Endothelial cell of umbilical vein (primary cell): Measurements from ENCODE around the gene MAP3K19. TPM values are rescaled to one million over a fixed set of nuclear protein-coding genes. Genes with fewer than 3 reads are reported as not detected.

Experiments used
- BruUV-seq: library from RNA; stranded (reverse); fragments of 400-500 nt; replicated peaks from 2 replicates; lab custom pipeline; 2021; lab: Mats Ljungman, UMichigan
- CTCF ChIA-PET: fragments of 300-600, 350-600 bp; sonication (Branson Sonifier 250); formaldehyde crosslinking; loops from one replicate; lab custom pipeline; 2021; ENCODE audit warnings: antibody characterized with exemption, inconsistent platforms; lab: Charles Lee
- POLR2A ChIA-PET: fragments of 300-600, 350-600 bp; sonication (Branson Sonifier 250); formaldehyde crosslinking; loops from one replicate; lab custom pipeline; 2021; ENCODE audit warnings: antibody characterized with exemption, inconsistent platforms; lab: Charles Lee
- DNase-seq: peaks from one replicate; pipeline ENCODE4 v3.0.0-alpha.2; 2011; ENCODE audit warnings: low read depth, low spot score
- FAIRE-seq: peaks from 2 replicates; lab custom pipeline; 2011; peaks lifted over from hg19 to GRCh38; lab: Jason Lieb, UNC
- H2AFZ ChIP-seq: 2 replicates; pipeline ENCODE4 v1.6.0; 2012; ENCODE audit warnings: low read depth, low read length, control low read depth, inconsistent platforms
- H3K27ac ChIP-seq: 2 replicates; pipeline ENCODE4 v1.5.1; 2011; ENCODE audit warnings: low read depth, mild to moderate bottlenecking, control low read depth, low read length, moderate library complexity; ENCODE audit not compliant: insufficient read depth
- H3K27me3 ChIP-seq, 2 experiments: 2 replicates each; pipeline versions ENCODE4 v1.6.0 to v1.6.1; 2011; ENCODE audit warnings: low read length in 2 of 2, mixed read lengths in 1 of 2; ENCODE audit not compliant: control insufficient read depth in 2 of 2, insufficient read depth in 2 of 2
- H3K36me3 ChIP-seq, 2 experiments: 2 replicates in 1 of 2; 3 replicates in 1 of 2; pipeline ENCODE4 v1.5.1; 2011; ENCODE audit warnings: low read length in 2 of 2, mild to moderate bottlenecking in 1 of 2, moderate library complexity in 1 of 2; ENCODE audit not compliant: control insufficient read depth in 2 of 2, insufficient read depth in 2 of 2; ENCODE audit errors: extremely low read depth in 1 of 2
- H3K4me1 ChIP-seq: 3 replicates; pipeline ENCODE4 v1.5.1; 2011; ENCODE audit warnings: mild to moderate bottlenecking, low read length; ENCODE audit not compliant: control insufficient read depth, insufficient read depth; ENCODE audit errors: extremely low read depth
- H3K4me2 ChIP-seq: 2 replicates; pipeline ENCODE4 v1.6.1; 2011; ENCODE audit warnings: low read length, control low read depth, mixed read lengths; ENCODE audit not compliant: insufficient read depth
- H3K4me3 ChIP-seq, 3 experiments: fragments of 200-600 bp in 1 of 3; sonication (generic), shearing (Covaris generic) in 1 of 3; replicated peaks in 1 of 3; 2 replicates each; pipeline ENCODE4 v1.5.1; 2011 to 2016; ENCODE audit warnings: control low read depth in 3 of 3, low read length in 3 of 3, mild to moderate bottlenecking in 2 of 3, inconsistent platforms in 1 of 3, low read depth in 1 of 3, moderate library complexity in 1 of 3; ENCODE audit not compliant: insufficient read depth in 1 of 3
- H3K79me2 ChIP-seq: 2 replicates; pipeline ENCODE4 v1.6.0; 2012; ENCODE audit warnings: low read length, inconsistent platforms; ENCODE audit not compliant: control insufficient read depth, insufficient read depth
- H3K9ac ChIP-seq: replicated peaks from 2 replicates; pipeline ENCODE3; 2011; ENCODE audit warnings: low read length, control low read depth; ENCODE audit not compliant: insufficient read depth; ENCODE audit errors: extremely low read depth
- H3K9me1 ChIP-seq: replicated peaks from 3 replicates; pipeline ENCODE4 v1.6.0; 2011; ENCODE audit warnings: mild to moderate bottlenecking, low read length; ENCODE audit not compliant: control insufficient read depth, insufficient read depth; ENCODE audit errors: extremely low read depth
- H3K9me3 ChIP-seq: replicated peaks from 2 replicates; pipeline ENCODE4 v1.5.1; 2012; ENCODE audit warnings: low read length, inconsistent platforms; ENCODE audit not compliant: control insufficient read depth, insufficient read depth
- H4K20me1 ChIP-seq: replicated peaks from 2 replicates; pipeline ENCODE3; 2011; ENCODE audit warnings: mild to moderate bottlenecking, low read length; ENCODE audit not compliant: control insufficient read depth, insufficient read depth; ENCODE audit errors: extremely low read depth
- EZH2 ChIP-seq: IDR thresholded peaks from 2 replicates; pipeline ENCODE4 v1.6.1; 2012; ENCODE audit warnings: borderline replicate concordance, low read depth, mild to moderate bottlenecking, moderate library complexity, low read length, inconsistent platforms; ENCODE audit not compliant: severe bottlenecking
- FOS ChIP-seq: IDR thresholded peaks from 2 replicates; pipeline ENCODE4 v1.6.1; 2011; ENCODE audit warnings: mild to moderate bottlenecking, low read length, moderate library complexity, borderline replicate concordance; ENCODE audit not compliant: insufficient read depth
- GATA2 ChIP-seq: IDR thresholded peaks from 2 replicates; pipeline ENCODE4 v1.7.0; 2011; ENCODE audit warnings: low read depth, mild to moderate bottlenecking, moderate library complexity, mixed read lengths, low read length; ENCODE audit not compliant: insufficient read length, insufficient read depth
- JUN ChIP-seq: IDR thresholded peaks from 2 replicates; pipeline ENCODE4 v1.6.1; 2011; ENCODE audit warnings: borderline replicate concordance, low read depth; ENCODE audit not compliant: insufficient read length, insufficient read depth
- MAX ChIP-seq: IDR thresholded peaks from 2 replicates; pipeline ENCODE4 v1.6.1; 2011; ENCODE audit not compliant: insufficient read depth, insufficient read length
- MYC ChIP-seq: IDR thresholded peaks from one replicate; pipeline ENCODE4 v1.6.1; 2011; ENCODE audit warnings: mild to moderate bottlenecking, low read depth, low read length
- POLR2A ChIP-seq: IDR thresholded peaks from 2 replicates; pipeline ENCODE4 v1.6.1; 2012; ENCODE audit warnings: low read depth, mild to moderate bottlenecking, control low read depth, low read length
- POLR2AphosphoS5 ChIP-seq: IDR thresholded peaks from 2 replicates; pipeline ENCODE4 v1.6.1; 2012; ENCODE audit warnings: low read depth, mild to moderate bottlenecking, control low read depth, low read length, moderate library complexity; ENCODE audit not compliant: insufficient read depth
- dilution Hi-C: fragments of 300-500 bp; cut with MboI; formaldehyde crosslinking; loops from one replicate; pipeline ENCODE4 v1.15.0; 2019; ENCODE audit warnings: low sequenced_read_pairs; ENCODE audit not compliant: extremely low pct_ligation_motif_present
- intact Hi-C: fragments of 100-400 bp; cut with micrococcal nuclease; formaldehyde crosslinking; loops from one replicate; pipeline ENCODE4 v1.10.0; 2022
- polyA plus RNA-seq, 4 experiments: library from polyadenylated mRNA; depleted of rRNA in 3 of 4; stranded (reverse) in 3 of 4; unstranded in 1 of 4; fragments of >200 nt; gene quantifications; 2 replicates each; pipeline versions ENCODE4 v1.2.1 to v1.2.3, GENCODE V29; 2011 to 2012; ENCODE audit warnings: missing spikeins in 1 of 4
- total RNA-seq: library from RNA; stranded (reverse); gene quantifications from 2 replicates; pipeline ENCODE4 v1.2.3, GENCODE V29; 2021
- TF ChIP-seq, protein P1 (sequence below), 2 donors: IDR thresholded peaks; 1 replicate in 1 of 2; 2 replicates in 1 of 2; pipeline ENCODE4 v1.5.1; 2011; ENCODE audit warnings: low read length in 2 of 2, mild to moderate bottlenecking in 2 of 2, moderate library complexity in 2 of 2, control low read depth in 1 of 2, inconsistent platforms in 1 of 2, low read depth in 1 of 2; ENCODE audit not compliant: insufficient read depth in 1 of 2; ENCODE audit errors: extremely low read depth in 1 of 2

The MAP3K19 gene
- total and polyA plus RNA-seq, 2 donors (not counting 3 experiments of a cell fraction or from before 2014, with no cell fraction given), result not detected

DNA sequence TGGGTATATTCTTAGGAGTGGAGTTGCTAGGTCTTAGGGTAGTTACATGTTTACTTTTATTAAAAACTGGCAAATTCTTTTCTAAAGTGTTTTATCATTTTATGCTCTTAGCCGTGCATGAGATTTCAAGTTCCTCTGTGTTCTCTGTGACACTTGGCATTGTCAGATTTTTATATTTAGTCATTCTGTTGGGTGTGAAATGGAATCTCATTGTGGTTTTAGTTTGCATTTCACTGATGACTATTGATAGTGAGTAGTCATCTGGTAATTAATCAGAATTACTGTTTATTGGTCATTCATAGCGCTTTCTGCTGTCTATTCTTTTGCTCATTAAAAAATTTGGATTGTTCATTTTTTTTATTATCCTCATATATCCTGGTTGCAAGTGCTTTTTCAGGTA lies 39.0 kb upstream of the MAP3K19 start:
- dilution Hi-C loops (no loop called here), intact Hi-C loops (no loop called here)
- Histone ChIP-seq H3K36me3 (no peaks in the 10 kb centered on the region), H4K20me1 (peaks cover 7% of the 10 kb centered on the region), H3K79me2 (peaks cover 46% of the 10 kb centered on the region), H3K9ac (no peak overlapping the region), H2AFZ (no peak overlapping the region), H3K9me3 (no peaks in the 10 kb centered on the region), H3K4me3 (no peak overlapping the region), H3K4me2 (no peak overlapping the region), H3K27ac (no peak overlapping the region), H3K4me1 (no peaks in the 10 kb centered on the region), H3K27me3 (no peaks in the 10 kb centered on the region), H3K9me1 (no peaks in the 10 kb centered on the region)
- CTCF ChIA-PET, result no interaction called here
- POLR2A ChIA-PET, result no interaction called here
- FAIRE-seq, result no peak
- TF ChIP-seq EZH2 (no peak), FOS (no peak), JUN (no peak), MAX (no peak), MYC (no peak), GATA2 (no peak), POLR2A (no peak), POLR2AphosphoS5 (no peak)
- TF ChIP-seq, protein P1, sequence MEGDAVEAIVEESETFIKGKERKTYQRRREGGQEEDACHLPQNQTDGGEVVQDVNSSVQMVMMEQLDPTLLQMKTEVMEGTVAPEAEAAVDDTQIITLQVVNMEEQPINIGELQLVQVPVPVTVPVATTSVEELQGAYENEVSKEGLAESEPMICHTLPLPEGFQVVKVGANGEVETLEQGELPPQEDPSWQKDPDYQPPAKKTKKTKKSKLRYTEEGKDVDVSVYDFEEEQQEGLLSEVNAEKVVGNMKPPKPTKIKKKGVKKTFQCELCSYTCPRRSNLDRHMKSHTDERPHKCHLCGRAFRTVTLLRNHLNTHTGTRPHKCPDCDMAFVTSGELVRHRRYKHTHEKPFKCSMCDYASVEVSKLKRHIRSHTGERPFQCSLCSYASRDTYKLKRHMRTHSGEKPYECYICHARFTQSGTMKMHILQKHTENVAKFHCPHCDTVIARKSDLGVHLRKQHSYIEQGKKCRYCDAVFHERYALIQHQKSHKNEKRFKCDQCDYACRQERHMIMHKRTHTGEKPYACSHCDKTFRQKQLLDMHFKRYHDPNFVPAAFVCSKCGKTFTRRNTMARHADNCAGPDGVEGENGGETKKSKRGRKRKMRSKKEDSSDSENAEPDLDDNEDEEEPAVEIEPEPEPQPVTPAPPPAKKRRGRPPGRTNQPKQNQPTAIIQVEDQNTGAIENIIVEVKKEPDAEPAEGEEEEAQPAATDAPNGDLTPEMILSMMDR (IDR thresholded peaks at IDR 0.05; ENCODE audit: extremely low read depth in 1 of 2, insufficient read depth in 1 of 2, low read depth in 1 of 2, low read length in 2 of 2), result no peak
- DNase-seq, result no peak
- BruUV-seq, result no TSS peak
